Fibroblast of lung (primary cell): Measurements from ENCODE around the gene LRRC17. TPM values are rescaled to one million over a fixed set of nuclear protein-coding genes. Genes with fewer than 3 reads are reported as not detected.

ENCODE experiments used
- DNase-seq, 2 donors: peaks; one replicate each; pipeline versions ENCODE4 v3.0.0 to v3.0.0-alpha.2; 2010; ENCODE audit warnings: low read depth in 2 of 2
- H2AFZ ChIP-seq: 2 replicates; pipeline ENCODE4 v1.5.1; 2012; ENCODE audit warnings: low read length, control low read depth, inconsistent platforms
- H3K27ac ChIP-seq: 2 replicates; pipeline ENCODE4 v1.5.1; 2011; ENCODE audit warnings: low read length, control low read depth; ENCODE audit not compliant: insufficient read depth
- H3K27me3 ChIP-seq: 2 replicates; pipeline ENCODE4 v1.5.1; 2011; ENCODE audit warnings: mild to moderate bottlenecking, low read length; ENCODE audit not compliant: control insufficient read depth, insufficient read depth
- H3K36me3 ChIP-seq: 2 replicates; pipeline ENCODE4 v1.5.1; 2011; ENCODE audit warnings: low read length; ENCODE audit not compliant: control insufficient read depth, insufficient read depth
- H3K4me1 ChIP-seq: 2 replicates; pipeline ENCODE4 v1.5.1; 2011; ENCODE audit warnings: low read length; ENCODE audit not compliant: control insufficient read depth, insufficient read depth; ENCODE audit errors: extremely low read depth
- H3K4me2 ChIP-seq: 2 replicates; pipeline ENCODE4 v1.5.1; 2011; ENCODE audit warnings: low read length, control low read depth; ENCODE audit not compliant: insufficient read depth; ENCODE audit errors: extremely low read depth
- H3K4me3 ChIP-seq, 4 experiments: fragments of 200-600 bp in 1 of 4; sonication (generic) in 1 of 4; replicated peaks in 1 of 4; 2 replicates each; pipeline ENCODE4 v1.5.1; 2011 to 2016; ENCODE audit warnings: low read length in 4 of 4, low read depth in 3 of 4, mild to moderate bottlenecking in 3 of 4, control low read depth in 2 of 4, inconsistent platforms in 1 of 4, mixed read lengths in 1 of 4; ENCODE audit not compliant: insufficient read depth in 1 of 4; ENCODE audit errors: control extremely low read depth in 1 of 4
- H3K79me2 ChIP-seq: 2 replicates; pipeline ENCODE4 v1.5.1; 2012; ENCODE audit warnings: mild to moderate bottlenecking, low read length, inconsistent platforms; ENCODE audit not compliant: control insufficient read depth, insufficient read depth
- H3K9ac ChIP-seq: 2 replicates; pipeline ENCODE4 v1.5.1; 2011; ENCODE audit warnings: mild to moderate bottlenecking, low read length, control low read depth; ENCODE audit not compliant: insufficient read depth
- H3K9me3 ChIP-seq: 2 replicates; pipeline ENCODE4 v1.5.1; 2012; ENCODE audit warnings: low read depth, low read length; ENCODE audit not compliant: control insufficient read depth, insufficient read depth
- H4K20me1 ChIP-seq: 2 replicates; pipeline ENCODE4 v1.5.1; 2011; ENCODE audit warnings: low read length; ENCODE audit not compliant: control insufficient read depth, insufficient read depth; ENCODE audit errors: extremely low read depth
- EZH2 ChIP-seq: IDR thresholded peaks from 2 replicates; pipeline ENCODE4 v1.5.1; 2012; ENCODE audit warnings: low read length, control low read depth, mild to moderate bottlenecking; ENCODE audit errors: missing control alignments
- polyA minus RNA-seq: library from RNA; depleted of rRNA, polyadenylated mRNA; stranded (reverse); fragments of >200 nt; gene quantifications from 2 replicates; pipeline ENCODE4 v1.2.3, GENCODE V29; 2011; ENCODE audit warnings: low replicate concordance
- polyA plus RNA-seq, 2 donors: library from polyadenylated mRNA; depleted of rRNA in 1 of 2; stranded (reverse) in 1 of 2; unstranded in 1 of 2; fragments of >200 nt; gene quantifications; 2 replicates each; pipeline ENCODE4 v1.2.1, GENCODE V29; 2011 to 2012; ENCODE audit warnings: missing spikeins in 1 of 2
- total RNA-seq: library from RNA; depleted of rRNA; stranded (reverse); fragments of >200 nt; gene quantifications from 2 replicates; pipeline ENCODE4 v1.2.1, GENCODE V29; 2014
- TF ChIP-seq, protein P1 (sequence below), 2 donors: IDR thresholded peaks in 1 of 2; conservative IDR thresholded peaks in 1 of 2; 1 replicate in 1 of 2; 2 replicates in 1 of 2; pipeline ENCODE4 v1.5.1; 2011 to 2012; ENCODE audit warnings: low read length in 2 of 2, control low read depth in 1 of 2, inconsistent platforms in 1 of 2, low read depth in 1 of 2, mild to moderate bottlenecking in 1 of 2

The LRRC17 gene, protein sequence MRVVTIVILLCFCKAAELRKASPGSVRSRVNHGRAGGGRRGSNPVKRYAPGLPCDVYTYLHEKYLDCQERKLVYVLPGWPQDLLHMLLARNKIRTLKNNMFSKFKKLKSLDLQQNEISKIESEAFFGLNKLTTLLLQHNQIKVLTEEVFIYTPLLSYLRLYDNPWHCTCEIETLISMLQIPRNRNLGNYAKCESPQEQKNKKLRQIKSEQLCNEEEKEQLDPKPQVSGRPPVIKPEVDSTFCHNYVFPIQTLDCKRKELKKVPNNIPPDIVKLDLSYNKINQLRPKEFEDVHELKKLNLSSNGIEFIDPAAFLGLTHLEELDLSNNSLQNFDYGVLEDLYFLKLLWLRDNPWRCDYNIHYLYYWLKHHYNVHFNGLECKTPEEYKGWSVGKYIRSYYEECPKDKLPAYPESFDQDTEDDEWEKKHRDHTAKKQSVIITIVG
- 12.6 and 30.8 TPM in 2 replicates for total RNA-seq
- polyA plus RNA-seq: 31.5 and 103 TPM in 2 replicates
- 15.7 and 55.0 TPM in 2 replicates for polyA plus RNA-seq (2012)
- polyA minus RNA-seq: 0.63 and 13.7 TPM in 2 replicates

DNA sequence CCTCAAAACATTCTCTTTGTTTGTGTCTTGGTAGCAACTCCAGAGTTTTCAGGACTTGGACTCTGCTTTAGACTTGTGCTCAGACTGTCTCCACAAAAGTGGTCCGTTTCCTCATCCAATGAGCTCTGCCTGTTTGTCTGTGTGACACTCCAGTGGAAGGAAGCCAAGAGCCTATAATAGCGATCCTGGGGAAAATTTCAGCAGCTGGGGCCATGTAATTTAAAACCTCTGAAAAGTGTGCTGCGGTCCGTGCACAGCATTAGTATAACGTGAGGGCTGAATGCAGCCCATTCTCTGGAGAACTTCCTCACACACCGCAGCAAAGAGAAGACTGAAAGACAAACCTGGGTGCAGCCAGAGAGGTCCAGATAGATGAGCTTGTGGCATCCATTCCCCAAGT, at the start of gene LRRC17:
LRRC17 (plus strand) TSS at position 259 of the 400 bp plus-strand sequence. CDS start 20,914 bp downstream, outside the sequence.
- no peaks in the 10 kb centered on the region for H3K36me3 ChIP-seq
- peak within 1 kb of the TSS; percentile 35 for H2AFZ ChIP-seq
- no peaks in the 10 kb centered on the region for H4K20me1 ChIP-seq
- DNase-seq: peak; percentile 94 to 97
- peak within 1 kb of the TSS; percentile 35 to 90 (median 58) for H3K4me3 ChIP-seq
- H3K4me2 ChIP-seq: peak within 1 kb of the TSS; percentile 85
- TF ChIP-seq, protein P1, sequence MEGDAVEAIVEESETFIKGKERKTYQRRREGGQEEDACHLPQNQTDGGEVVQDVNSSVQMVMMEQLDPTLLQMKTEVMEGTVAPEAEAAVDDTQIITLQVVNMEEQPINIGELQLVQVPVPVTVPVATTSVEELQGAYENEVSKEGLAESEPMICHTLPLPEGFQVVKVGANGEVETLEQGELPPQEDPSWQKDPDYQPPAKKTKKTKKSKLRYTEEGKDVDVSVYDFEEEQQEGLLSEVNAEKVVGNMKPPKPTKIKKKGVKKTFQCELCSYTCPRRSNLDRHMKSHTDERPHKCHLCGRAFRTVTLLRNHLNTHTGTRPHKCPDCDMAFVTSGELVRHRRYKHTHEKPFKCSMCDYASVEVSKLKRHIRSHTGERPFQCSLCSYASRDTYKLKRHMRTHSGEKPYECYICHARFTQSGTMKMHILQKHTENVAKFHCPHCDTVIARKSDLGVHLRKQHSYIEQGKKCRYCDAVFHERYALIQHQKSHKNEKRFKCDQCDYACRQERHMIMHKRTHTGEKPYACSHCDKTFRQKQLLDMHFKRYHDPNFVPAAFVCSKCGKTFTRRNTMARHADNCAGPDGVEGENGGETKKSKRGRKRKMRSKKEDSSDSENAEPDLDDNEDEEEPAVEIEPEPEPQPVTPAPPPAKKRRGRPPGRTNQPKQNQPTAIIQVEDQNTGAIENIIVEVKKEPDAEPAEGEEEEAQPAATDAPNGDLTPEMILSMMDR (conservative IDR thresholded peaks at IDR 0.05 in 1 of 2, IDR thresholded peaks at IDR 0.05 in 1 of 2; ENCODE audit: low read depth in 1 of 2, low read length in 2 of 2): no peak
- TF ChIP-seq EZH2: no peak
- H3K9me3 ChIP-seq: no peaks in the 10 kb centered on the region
- no peak within 1 kb of the TSS for H3K9ac ChIP-seq
- H3K27ac ChIP-seq: peak within 1 kb of the TSS; percentile 45
- no peaks in the 10 kb centered on the region for H3K79me2 ChIP-seq
- peaks cover 8% of the 10 kb centered on the region for H3K4me1 ChIP-seq
- H3K27me3 ChIP-seq: no peaks in the 10 kb centered on the region

DNA sequence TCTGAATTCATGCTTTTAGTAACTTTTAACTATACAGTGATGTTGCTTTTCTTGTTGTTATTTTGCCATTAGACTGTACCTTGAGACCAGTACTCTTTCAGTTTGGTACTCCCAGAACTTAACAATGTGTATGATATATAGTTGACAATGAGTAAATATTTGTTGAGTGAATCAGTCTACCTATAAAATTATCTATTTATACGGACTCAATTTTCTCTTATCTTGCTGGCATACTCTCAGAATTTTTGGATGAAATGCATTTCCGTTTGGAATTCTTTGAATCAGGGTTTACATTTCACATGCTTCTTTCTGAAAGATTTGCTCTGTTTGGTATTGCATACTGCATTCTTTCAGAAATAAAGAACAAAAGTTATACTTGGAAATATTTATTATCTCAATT, 47.8 kb upstream of the LRRC17 start:
- Histone ChIP-seq H3K27ac (no peak overlapping the region), H3K79me2 (no peaks in the 10 kb centered on the region), H3K36me3 (no peaks in the 10 kb centered on the region), H3K27me3 (no peaks in the 10 kb centered on the region), H3K9me3 (no peaks in the 10 kb centered on the region), H3K4me2 (no peak overlapping the region), H2AFZ (no peak overlapping the region), H4K20me1 (no peaks in the 10 kb centered on the region), H3K4me1 (peaks cover 3% of the 10 kb centered on the region), H3K9ac (no peak overlapping the region), H3K4me3 (no peak overlapping the region)
- no peak for DNase-seq
- no peak for TF ChIP-seq EZH2
- TF ChIP-seq, protein P1 (conservative IDR thresholded peaks at IDR 0.05 in 1 of 2, IDR thresholded peaks at IDR 0.05 in 1 of 2; ENCODE audit: low read depth in 1 of 2, low read length in 2 of 2): no peak

DNA sequence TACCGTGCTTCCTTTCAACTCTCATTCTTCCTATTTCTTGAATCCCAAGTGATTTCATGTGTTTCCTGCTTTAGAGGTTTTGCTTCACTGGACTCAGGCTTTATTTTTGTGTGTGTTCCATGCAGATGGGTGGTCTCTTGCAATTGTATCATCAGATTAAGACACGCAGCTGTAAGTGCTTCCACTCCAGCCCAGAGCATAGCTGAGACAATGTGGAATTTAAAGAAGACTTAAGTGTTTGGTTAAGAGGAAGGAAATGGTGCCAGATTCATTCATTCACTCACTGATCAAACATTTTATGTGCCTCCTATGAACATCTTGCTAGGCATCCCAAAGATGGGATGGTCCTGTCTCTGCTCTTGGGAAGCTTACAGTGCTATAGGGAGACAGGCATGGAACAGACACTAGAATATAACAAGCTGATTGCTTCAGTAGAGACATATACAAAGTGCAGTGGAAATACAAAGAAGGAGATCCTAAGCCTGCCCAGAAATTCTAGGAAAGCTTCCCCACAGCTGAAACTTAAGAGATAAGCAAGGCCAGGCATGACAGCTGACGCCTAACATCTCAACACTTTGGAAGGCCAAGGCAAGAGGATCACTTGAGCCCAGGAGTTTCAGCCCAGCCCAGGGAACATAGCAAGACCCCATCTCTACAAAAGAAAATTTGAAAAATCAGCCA, 46.1 kb upstream of the LRRC17 start:
- H3K4me3 ChIP-seq: no peak overlapping the region
- H3K4me1 ChIP-seq: no peaks in the 10 kb centered on the region
- no peaks in the 10 kb centered on the region for H3K27me3 ChIP-seq
- no peaks in the 10 kb centered on the region for H3K79me2 ChIP-seq
- H3K9me3 ChIP-seq: no peaks in the 10 kb centered on the region
- H3K36me3 ChIP-seq: no peaks in the 10 kb centered on the region
- H3K9ac ChIP-seq: no peak overlapping the region
- no peak for DNase-seq
- TF ChIP-seq, protein P1 (conservative IDR thresholded peaks at IDR 0.05 in 1 of 2, IDR thresholded peaks at IDR 0.05 in 1 of 2; ENCODE audit: low read depth in 1 of 2, low read length in 2 of 2): no peak
- no peak for TF ChIP-seq EZH2
- no peak overlapping the region for H3K27ac ChIP-seq
- no peak overlapping the region for H2AFZ ChIP-seq
- H4K20me1 ChIP-seq: no peaks in the 10 kb centered on the region
- H3K4me2 ChIP-seq: no peak overlapping the region
